ENCODE data around the gene CRTAC1. TPM values are rescaled to one million over a fixed set of nuclear protein-coding genes. Genes with fewer than 3 reads are reported as not detected.
A peak's percentile ranks its signal among the peaks of the same experiment; 100 is the strongest.
"Not testable (repeated sequence)": the region's sequence is repeated elsewhere in the genome, so short reads cannot be mapped to it uniquely, and the experiment has no call there.

CRTAC1 gene
- polyA plus RNA-seq, 2 of the 4 experiments (the other 2 are of a cell fraction) = 0.32 to 0.39 TPM

GRCh38 chr10:97842656-97843280, 187.7 kb downstream of the CRTAC1 start:
- WGBS (ENCODE audit: missing lambda C conversion rate) = 44% methylated on average over 7 of the region's 7 CpGs
- DNase-seq (ENCODE audit: low read depth in 1 of 2, low spot score in 1 of 2) = no peak
- Histone ChIP-seq H3K4me1 (peaks cover 32% of the 10 kb centered on the region), H3K4me3 (no peak overlapping the region), H3K9me3 (no peaks in the 10 kb centered on the region), H3K27ac (peak overlapping the region; percentile 42 to 64; a peak in 5 of 6 replicates), H3K4me2 (peak overlapping the region; percentile 66)
- peak in 1 of 2 experiments; percentile 9; a peak in 1 of 6 replicates for ATAC-seq
- ChIA-PET POLR2A (interaction anchor here (1.0 to 1.5 kb wide), 7 partner anchors 15 to 156 kb away, joined by 3 to 6 read pairs (median 4); partner anchors contain the start of gene AVPI1), CTCF (interaction anchor here (0.6 to 1.8 kb wide), 15 partner anchors 11 to 85 kb away, joined by 3 to 21 read pairs (median 4); no protein-coding TSS in a partner anchor)
- TF ChIP-seq NR3C1 (IDR thresholded peaks at IDR 0.05) = no peak
- FAIRE-seq = no peak

DNA sequence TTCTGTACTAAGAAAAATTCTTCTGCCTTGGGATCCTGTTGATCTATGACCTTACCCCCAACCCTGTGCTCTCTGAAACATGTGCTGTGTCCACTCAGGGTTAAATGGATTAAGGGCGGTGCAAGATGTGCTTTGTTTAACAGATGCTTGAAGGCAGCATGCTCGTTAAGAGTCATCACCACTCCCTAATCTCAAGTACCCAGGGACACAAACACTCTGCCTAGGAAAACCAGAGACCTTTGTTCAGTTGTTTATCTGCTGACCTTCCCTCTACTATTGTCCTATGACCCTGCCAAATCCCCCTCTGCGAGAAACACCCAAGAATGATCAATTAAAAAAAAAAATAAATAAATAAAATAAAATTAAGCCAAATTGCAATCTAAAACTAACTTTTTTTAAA, 188.3 kb downstream of the CRTAC1 start:
- H3K27ac ChIP-seq = peak overlapping the region in 1 of 2 experiments; percentile 64; a peak in 1 of 6 replicates
- H3K9me3 ChIP-seq; H3K4me3 ChIP-seq; FAIRE-seq; DNase-seq (ENCODE audit: low read depth in 1 of 2, low spot score in 1 of 2); ATAC-seq: not testable (repeated sequence)
- peak overlapping the region; percentile 66 for H3K4me2 ChIP-seq
- 63% methylated on average over 2 of the region's 3 CpGs for WGBS (ENCODE audit: missing lambda C conversion rate)
- ChIA-PET CTCF (interaction anchor here (0.7 to 1.8 kb wide), 4 partner anchors 11 to 56 kb away, joined by 3 to 21 read pairs (median 5); no protein-coding TSS in a partner anchor), POLR2A (interaction anchor here (1.2 to 1.5 kb wide), 3 partner anchors 19 to 30 kb away, joined by 4 to 5 read pairs (median 5); no protein-coding TSS in a partner anchor)
- H3K4me1 ChIP-seq = peaks cover 32% of the 10 kb centered on the region

- DNase-seq (ENCODE audit: low read depth in 1 of 2, low spot score in 1 of 2); H3K9me3 ChIP-seq; H3K4me3 ChIP-seq; POLR2A ChIA-PET; FAIRE-seq; ATAC-seq; H3K4me2 ChIP-seq: not testable (repeated sequence)
- Histone ChIP-seq H3K27ac (peak overlapping the region in 1 of 2 experiments; percentile 82; a peak in 3 of 6 replicates), H3K4me1 (peaks cover 32% of the 10 kb centered on the region)
- CTCF ChIA-PET = interaction anchor here (1.6 to 1.8 kb wide), 2 partner anchors 12 to 28 kb away, joined by 3 to 7 read pairs; no protein-coding TSS in a partner anchor
- 92% methylated on average over 8 of the region's 22 CpGs for WGBS (ENCODE audit: missing lambda C conversion rate)
Observed at GRCh38 chr10:97841166-97841565, 189.3 kb downstream of the CRTAC1 start.

DNA sequence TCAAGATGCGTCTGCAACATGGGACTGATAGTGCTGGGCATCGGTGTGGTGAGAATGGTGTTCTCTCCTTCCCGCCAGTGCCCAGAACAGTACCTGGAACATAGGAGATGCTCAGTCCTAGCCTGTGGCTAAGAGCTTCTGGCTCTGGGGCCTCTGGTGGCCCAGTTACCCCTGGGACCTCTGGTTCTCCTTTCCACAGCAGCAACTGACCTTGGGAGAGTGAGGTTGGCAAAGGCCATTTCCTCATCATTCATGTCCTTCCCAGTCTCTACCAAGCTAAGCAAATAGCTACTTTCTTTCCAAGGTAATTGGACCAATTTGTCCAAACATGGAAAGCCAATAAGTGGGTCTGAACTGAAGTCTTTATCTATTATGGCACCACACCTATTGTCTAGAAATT, 192.3 kb downstream of the CRTAC1 start:
- DNase-seq (ENCODE audit: low read depth in 1 of 2, low spot score in 1 of 2) (no peak), FAIRE-seq (no peak), ATAC-seq (no peak)
- Histone ChIP-seq H3K27ac (no peak overlapping the region; a peak in 1 of 6 replicates), H3K4me3 (no peak overlapping the region), H3K9me3 (peaks cover 12% of the 10 kb centered on the region; the same call in 2 of the 3 replicates), H3K4me1 (peaks cover 26% of the 10 kb centered on the region), H3K4me2 (no peak overlapping the region)
- CTCF ChIA-PET = interaction anchor here (0.5 to 1.2 kb wide), 4 partner anchors 9 to 46 kb away, joined by 3 to 4 read pairs (median 4); no protein-coding TSS in a partner anchor
- POLR2A ChIA-PET = interaction anchor here (0.7 kb wide), 1 partner anchor 101 kb away, joined by 6 read pairs; no protein-coding TSS in a partner anchor
- 85% methylated on average over 3 of the region's 3 CpGs for WGBS (ENCODE audit: missing lambda C conversion rate)
- TF ChIP-seq POLR2A (IDR thresholded peaks at IDR 0.05; ENCODE audit: low read length) = no peak
- TF ChIP-seq CHD2 (IDR thresholded peaks at IDR 0.05; ENCODE audit: low read length, partially characterized antibody) = no peak
- TF ChIP-seq HOXB5 (CRISPR knock-in tag; IDR thresholded peaks at IDR 0.05) = no peak
- no peak for TF ChIP-seq HDAC2 (IDR thresholded peaks at IDR 0.05)
- TF ChIP-seq TFCP2L1 (CRISPR knock-in tag; IDR thresholded peaks at IDR 0.05) = no peak
- TF ChIP-seq HOXA7 (CRISPR knock-in tag; IDR thresholded peaks at IDR 0.05) = no peak
- TF ChIP-seq HES2 (IDR thresholded peaks at IDR 0.05) = no peak
- TF ChIP-seq PHF8 (IDR thresholded peaks at IDR 0.05; ENCODE audit: borderline replicate concordance, low read depth) = no peak
- TF ChIP-seq MYC (IDR thresholded peaks at IDR 0.05; ENCODE audit: borderline replicate concordance, low read length) = no peak
- TF ChIP-seq MAFK (IDR thresholded peaks at IDR 0.05; ENCODE audit: partially characterized antibody) = no peak
- TF ChIP-seq KDM5A (IDR thresholded peaks at IDR 0.05) = no peak
- TF ChIP-seq SMC3 (IDR thresholded peaks at IDR 0.05) = no peak
- TF ChIP-seq CBX2 (IDR thresholded peaks at IDR 0.05; ENCODE audit: borderline replicate concordance, low read depth) = no peak
- TF ChIP-seq E2F6 (IDR thresholded peaks at IDR 0.05; ENCODE audit: borderline replicate concordance, low read depth) = no peak
- no peak for TF ChIP-seq ZNF302 (CRISPR knock-in tag; IDR thresholded peaks at IDR 0.05)
- no peak for TF ChIP-seq CTCF (IDR thresholded peaks at IDR 0.05)

Data from A549 (cell line).